ENCODE results near the gene VEZF1.

DNA sequence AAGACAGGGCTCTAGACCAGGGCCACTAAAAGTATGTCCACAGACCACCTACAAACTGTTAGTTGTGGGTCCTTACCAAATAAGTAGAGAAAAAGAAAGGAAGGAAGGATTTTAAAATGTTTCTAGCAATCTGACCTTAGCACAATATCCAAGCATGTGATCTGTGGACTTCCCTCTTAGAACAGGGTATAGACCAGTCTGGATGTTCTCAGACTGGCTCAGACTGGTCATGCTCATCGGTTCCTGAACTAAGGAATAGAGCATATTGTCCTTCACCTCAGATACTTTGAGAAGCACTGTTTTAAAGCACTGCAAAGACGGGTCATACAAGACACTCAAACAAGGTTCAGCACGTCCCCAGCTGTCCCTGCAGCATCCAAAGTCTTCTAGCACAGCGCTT is 58.7 kb downstream of the VEZF1 start:
- TF ChIP-seq, protein P1, sequence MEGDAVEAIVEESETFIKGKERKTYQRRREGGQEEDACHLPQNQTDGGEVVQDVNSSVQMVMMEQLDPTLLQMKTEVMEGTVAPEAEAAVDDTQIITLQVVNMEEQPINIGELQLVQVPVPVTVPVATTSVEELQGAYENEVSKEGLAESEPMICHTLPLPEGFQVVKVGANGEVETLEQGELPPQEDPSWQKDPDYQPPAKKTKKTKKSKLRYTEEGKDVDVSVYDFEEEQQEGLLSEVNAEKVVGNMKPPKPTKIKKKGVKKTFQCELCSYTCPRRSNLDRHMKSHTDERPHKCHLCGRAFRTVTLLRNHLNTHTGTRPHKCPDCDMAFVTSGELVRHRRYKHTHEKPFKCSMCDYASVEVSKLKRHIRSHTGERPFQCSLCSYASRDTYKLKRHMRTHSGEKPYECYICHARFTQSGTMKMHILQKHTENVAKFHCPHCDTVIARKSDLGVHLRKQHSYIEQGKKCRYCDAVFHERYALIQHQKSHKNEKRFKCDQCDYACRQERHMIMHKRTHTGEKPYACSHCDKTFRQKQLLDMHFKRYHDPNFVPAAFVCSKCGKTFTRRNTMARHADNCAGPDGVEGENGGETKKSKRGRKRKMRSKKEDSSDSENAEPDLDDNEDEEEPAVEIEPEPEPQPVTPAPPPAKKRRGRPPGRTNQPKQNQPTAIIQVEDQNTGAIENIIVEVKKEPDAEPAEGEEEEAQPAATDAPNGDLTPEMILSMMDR (IDR thresholded peaks at IDR 0.05), result no peak
- TF ChIP-seq POLR2A (IDR thresholded peaks at IDR 0.05) (no peak), EP300 (IDR thresholded peaks at IDR 0.05) (no peak)

All from upper lobe of left lung (tissue), 4 donors.